Prostate gland (tissue), 2 donors: ENCODE measurements around the gene BARHL2.

Experiments used
- POLR2A ChIP-seq: fragments of 450-650 bp; IDR thresholded peaks from one replicate; pipeline ENCODE4 v1.6.1; 2016; ENCODE audit warnings: antibody characterized with exemption, mild to moderate bottlenecking
- POLR2AphosphoS5 ChIP-seq: sonication (generic); formaldehyde crosslinking; IDR thresholded peaks from one replicate; pipeline ENCODE4 v1.6.1; 2017; ENCODE audit warnings: antibody characterized with exemption
- TF ChIP-seq, protein P1 (sequence below), 4 experiments: fragments of 200-600 bp in 2 of 4; fragments of 450-650 bp in 2 of 4; sonication (generic) in 2 of 4; IDR thresholded peaks; 1 replicate in 3 of 4; 2 replicates in 1 of 4; pipeline ENCODE4 v1.5.1; 2016 to 2019; ENCODE audit warnings: antibody characterized with exemption in 4 of 4, mild to moderate bottlenecking in 2 of 4, moderate library complexity in 2 of 4

DNA sequence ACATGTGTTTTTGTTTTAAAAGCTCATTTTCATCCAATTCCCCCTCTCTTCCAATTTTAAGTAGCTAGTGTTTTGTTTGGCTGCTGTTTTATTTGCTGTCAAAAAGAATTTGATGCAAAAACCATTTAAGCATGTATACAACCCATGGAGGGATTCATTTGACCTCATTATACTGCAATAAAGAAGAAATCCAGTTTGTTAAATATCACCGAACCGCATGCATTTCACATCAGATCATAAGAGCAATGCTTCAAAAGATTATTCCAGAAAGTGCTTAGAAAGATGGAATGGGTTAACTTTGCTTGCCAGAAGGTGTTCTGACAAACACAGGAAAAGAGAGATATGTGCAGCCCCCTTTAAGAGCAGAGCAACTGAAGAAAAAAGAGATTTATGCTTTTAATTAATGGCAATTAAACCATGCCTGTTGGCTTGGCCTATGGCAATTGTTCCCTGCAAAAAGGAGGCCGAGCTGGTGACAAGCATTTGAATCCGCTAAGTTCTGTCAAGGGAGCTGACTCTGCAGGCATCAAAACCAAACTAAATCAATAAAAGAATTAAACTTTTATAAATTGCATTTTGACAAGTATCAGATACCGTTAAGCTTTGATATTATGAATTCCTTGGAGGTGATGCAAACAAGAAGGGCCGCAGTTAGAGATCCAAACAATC lies 14.4 kb upstream of the BARHL2 start:
- TF ChIP-seq POLR2AphosphoS5 (no peak), POLR2A (no peak)
- TF ChIP-seq, protein P1, sequence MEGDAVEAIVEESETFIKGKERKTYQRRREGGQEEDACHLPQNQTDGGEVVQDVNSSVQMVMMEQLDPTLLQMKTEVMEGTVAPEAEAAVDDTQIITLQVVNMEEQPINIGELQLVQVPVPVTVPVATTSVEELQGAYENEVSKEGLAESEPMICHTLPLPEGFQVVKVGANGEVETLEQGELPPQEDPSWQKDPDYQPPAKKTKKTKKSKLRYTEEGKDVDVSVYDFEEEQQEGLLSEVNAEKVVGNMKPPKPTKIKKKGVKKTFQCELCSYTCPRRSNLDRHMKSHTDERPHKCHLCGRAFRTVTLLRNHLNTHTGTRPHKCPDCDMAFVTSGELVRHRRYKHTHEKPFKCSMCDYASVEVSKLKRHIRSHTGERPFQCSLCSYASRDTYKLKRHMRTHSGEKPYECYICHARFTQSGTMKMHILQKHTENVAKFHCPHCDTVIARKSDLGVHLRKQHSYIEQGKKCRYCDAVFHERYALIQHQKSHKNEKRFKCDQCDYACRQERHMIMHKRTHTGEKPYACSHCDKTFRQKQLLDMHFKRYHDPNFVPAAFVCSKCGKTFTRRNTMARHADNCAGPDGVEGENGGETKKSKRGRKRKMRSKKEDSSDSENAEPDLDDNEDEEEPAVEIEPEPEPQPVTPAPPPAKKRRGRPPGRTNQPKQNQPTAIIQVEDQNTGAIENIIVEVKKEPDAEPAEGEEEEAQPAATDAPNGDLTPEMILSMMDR (IDR thresholded peaks at IDR 0.05): no peak
